GM21526 (cell line): Measurements from ENCODE around the gene ATP9B.
"Not testable (repeated sequence)": the region's sequence is repeated elsewhere in the genome, so short reads cannot be mapped to it uniquely, and the experiment has no call there.

Experiments used
- ATAC-seq: cut with Tn5 transposase; IDR thresholded peaks from one replicate; pipeline ENCODE4 v1.9.1; 2021; ENCODE audit warnings: moderate library complexity; ENCODE audit not compliant: unreplicated experiment, low FRiP score

Gene ATP9B

GRCh38 chr18:79069717-79070151 lies 540 bp downstream of the ATP9B start:
- no peak for ATAC-seq

GRCh38 chr18:79070486-79070885 lies 1.3 kb downstream of the ATP9B start:
- ATAC-seq, result no peak

GRCh38 chr18:79071037-79071436 lies 1.8 kb downstream of the ATP9B start:
- no peak for ATAC-seq

- ATAC-seq, result no peak
These were observed 2.5 kb downstream of the ATP9B start for GRCh38 chr18:79071503-79072210.

GRCh38 chr18:79072655-79073054 lies 3.5 kb downstream of the ATP9B start:
- not testable (repeated sequence) for ATAC-seq

GRCh38 chr18:79077181-79077580 lies 8.0 kb downstream of the ATP9B start:
- ATAC-seq, result no peak

- ATAC-seq, result not testable (repeated sequence)
These were observed 9.6 kb downstream of the ATP9B start for GRCh38 chr18:79078791-79079190.

GRCh38 chr18:79092874-79093273 lies 23.7 kb downstream of the ATP9B start:
- ATAC-seq, result no peak

- no peak for ATAC-seq
These were observed 24.8 kb downstream of the ATP9B start for GRCh38 chr18:79093986-79094385.

- ATAC-seq, result no peak
These were observed 26.0 kb downstream of the ATP9B start for GRCh38 chr18:79095216-79095615.

GRCh38 chr18:79100944-79101343 lies 31.8 kb downstream of the ATP9B start:
- no peak for ATAC-seq

- no peak for ATAC-seq
These were observed 33.7 kb downstream of the ATP9B start for GRCh38 chr18:79102886-79103285.

GRCh38 chr18:79104137-79104536 lies 34.9 kb downstream of the ATP9B start:
- ATAC-seq, result no peak

GRCh38 chr18:79105455-79105854 lies 36.3 kb downstream of the ATP9B start:
- ATAC-seq, result no peak

GRCh38 chr18:79106084-79106483 lies 36.9 kb downstream of the ATP9B start:
- ATAC-seq, result no peak

GRCh38 chr18:79107886-79108285 lies 38.7 kb downstream of the ATP9B start:
- ATAC-seq, result no peak

GRCh38 chr18:79108549-79109215 lies 39.5 kb downstream of the ATP9B start:
- ATAC-seq, result no peak

GRCh38 chr18:79111483-79111882 lies 42.3 kb downstream of the ATP9B start:
- no peak for ATAC-seq

- no peak for ATAC-seq
These were observed 48.2 kb downstream of the ATP9B start for GRCh38 chr18:79117385-79117784.

- no peak for ATAC-seq
These were observed 48.6 kb downstream of the ATP9B start for GRCh38 chr18:79117788-79118187.

GRCh38 chr18:79118797-79119196 lies 49.6 kb downstream of the ATP9B start:
- no peak for ATAC-seq
